ENCODE data around the gene HYAL4. TPM values are rescaled to one million over a fixed set of nuclear protein-coding genes. Genes with fewer than 3 reads are reported as not detected.

The HYAL4 gene
- total RNA-seq, 4 donors from 2014 or later: not detected

GRCh38 chr7:123863461-123863860 is 18.5 kb downstream of the HYAL4 start:
- TF ChIP-seq POLR2A (IDR thresholded peaks at IDR 0.05) (no peak), CTCF (IDR thresholded peaks at IDR 0.05) (no peak)
- no peak for DNase-seq
- intact Hi-C loops (cut with DNase I; ENCODE audit: low total_unique reads): no loop called here
- Histone ChIP-seq H3K4me1 (no peaks in the 10 kb centered on the region), H3K27me3 (no peaks in the 10 kb centered on the region), H3K9me3 (no peaks in the 10 kb centered on the region), H3K27ac (no peak overlapping the region), H3K4me3 (no peak overlapping the region), H3K36me3 (no peaks in the 10 kb centered on the region)

- no peak for TF ChIP-seq POLR2A (IDR thresholded peaks at IDR 0.05)
- TF ChIP-seq CTCF (IDR thresholded peaks at IDR 0.05): no peak
- no peaks in the 10 kb centered on the region for H3K9me3 ChIP-seq
- no peaks in the 10 kb centered on the region for H3K4me1 ChIP-seq
- H3K27me3 ChIP-seq: no peaks in the 10 kb centered on the region
- no peaks in the 10 kb centered on the region for H3K36me3 ChIP-seq
- intact Hi-C loops (cut with DNase I; ENCODE audit: low total_unique reads): no loop called here
- no peak overlapping the region for H3K4me3 ChIP-seq
- H3K27ac ChIP-seq: no peak overlapping the region
- no peak for DNase-seq
These were observed 19.0 kb downstream of the HYAL4 start for GRCh38 chr7:123864012-123864411.

- no peak for TF ChIP-seq POLR2A (IDR thresholded peaks at IDR 0.05)
- Histone ChIP-seq H3K36me3 (no peaks in the 10 kb centered on the region), H3K27ac (no peak overlapping the region), H3K4me3 (no peak overlapping the region), H3K9me3 (no peaks in the 10 kb centered on the region), H3K4me1 (no peaks in the 10 kb centered on the region), H3K27me3 (no peaks in the 10 kb centered on the region)
- DNase-seq: no peak
- intact Hi-C loops (cut with DNase I; ENCODE audit: low total_unique reads): no loop called here
These were observed 19.5 kb downstream of the HYAL4 start for GRCh38 chr7:123864436-123864835.

- Histone ChIP-seq H3K27ac (no peak overlapping the region), H3K9me3 (no peaks in the 10 kb centered on the region), H3K36me3 (no peaks in the 10 kb centered on the region), H3K4me3 (no peak overlapping the region), H3K4me1 (no peaks in the 10 kb centered on the region), H3K27me3 (no peaks in the 10 kb centered on the region)
- intact Hi-C loops (cut with DNase I; ENCODE audit: low total_unique reads): no loop called here
- DNase-seq: no peak
- TF ChIP-seq CTCF (IDR thresholded peaks at IDR 0.05): no peak
- TF ChIP-seq POLR2A (IDR thresholded peaks at IDR 0.05): no peak
These were observed 20.0 kb downstream of the HYAL4 start for GRCh38 chr7:123864966-123865365.

- no peak overlapping the region for H3K4me3 ChIP-seq
- DNase-seq: peak; percentile 24 to 57
- intact Hi-C loops (cut with DNase I; ENCODE audit: low total_unique reads): no loop called here
These were observed 20.6 kb downstream of the HYAL4 start for GRCh38 chr7:123865517-123866117.

More at GRCh38 chr7:123865517-123866117, 20.6 kb downstream of the HYAL4 start:
- no peak overlapping the region for H3K27ac ChIP-seq
- H3K27me3 ChIP-seq: no peaks in the 10 kb centered on the region
- no peaks in the 10 kb centered on the region for H3K9me3 ChIP-seq
- H3K4me1 ChIP-seq: no peaks in the 10 kb centered on the region
- TF ChIP-seq CTCF (IDR thresholded peaks at IDR 0.05): peak; percentile 69 to 76 (median 73)
- no peak for TF ChIP-seq POLR2A (IDR thresholded peaks at IDR 0.05)
- H3K36me3 ChIP-seq: no peaks in the 10 kb centered on the region

All from uterus (tissue), 4 donors.